Neural cell (in vitro differentiated cells): Measurements from ENCODE around the gene ENAH.

Experiments used
- CTCF ChIP-seq: fragments of 450-650 bp; IDR thresholded peaks from 2 replicates; pipeline ENCODE4 v1.5.1; 2014; ENCODE audit warnings: antibody characterized with exemption, mild to moderate bottlenecking, moderate library complexity; ENCODE audit not compliant: poor library complexity, severe bottlenecking
- EZH2 ChIP-seq: fragments of 200-600, 300-800 bp; shearing (Covaris generic), sonication (generic); IDR thresholded peaks from 2 replicates; pipeline ENCODE4 v1.6.1; 2014; ENCODE audit warnings: antibody characterized with exemption, low read length, borderline replicate concordance, mild to moderate bottlenecking; ENCODE audit not compliant: insufficient read depth, poor library complexity, severe bottlenecking
- POLR2AphosphoS5 ChIP-seq: IDR thresholded peaks from 2 replicates; pipeline ENCODE4 v1.6.1; 2012
- SMC3 ChIP-seq: fragments of 450-650 bp; conservative IDR thresholded peaks from 2 replicates; pipeline ENCODE4 v1.6.1; 2014; ENCODE audit warnings: antibody characterized with exemption, mild to moderate bottlenecking, moderate library complexity; ENCODE audit not compliant: poor library complexity
- TAF1 ChIP-seq: IDR thresholded peaks from 2 replicates; pipeline ENCODE4 v1.6.1; 2012; ENCODE audit warnings: low read depth

DNA sequence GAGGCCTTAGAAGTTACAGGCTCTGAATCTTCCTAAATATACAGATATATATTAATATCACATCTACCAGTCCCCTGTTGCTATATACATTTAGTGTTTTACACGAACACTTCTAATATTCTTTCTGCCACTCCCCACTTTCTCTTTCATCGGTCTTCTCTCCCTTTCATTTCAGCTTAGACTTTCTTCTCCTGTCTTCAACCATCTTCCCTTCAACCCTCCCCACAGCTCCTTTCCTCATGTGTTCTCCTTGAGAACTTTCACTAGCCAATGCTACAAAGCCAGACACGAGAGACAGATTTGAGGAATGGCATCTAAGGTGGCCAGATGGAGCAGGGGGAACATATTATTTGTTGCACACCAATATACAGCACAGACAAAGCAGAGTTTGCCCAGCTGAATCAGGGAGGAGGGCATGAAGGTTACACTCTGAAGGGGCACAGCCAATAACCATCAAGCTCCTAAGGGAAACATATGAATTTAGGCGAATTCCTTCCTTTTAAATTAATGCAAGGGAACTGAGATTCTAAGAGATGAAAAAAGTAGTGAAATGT is 141.0 kb downstream of the ENAH start:
- TF ChIP-seq CTCF, result no peak
- no peak for TF ChIP-seq POLR2AphosphoS5
- TF ChIP-seq EZH2, result no peak
- TF ChIP-seq SMC3, result no peak
- TF ChIP-seq TAF1, result no peak
